GM21390 (cell line): Measurements from ENCODE around the gene NUP210.

Source experiments
- ATAC-seq: cut with Tn5 transposase; IDR thresholded peaks from one replicate; pipeline ENCODE4 v1.9.1; 2021; ENCODE audit not compliant: unreplicated experiment

NUP210 gene

GRCh38 chr3:13329746-13330145 lies 90.4 kb downstream of the NUP210 start:
- ATAC-seq: no peak

GRCh38 chr3:13325892-13326443 lies 94.2 kb downstream of the NUP210 start:
- no peak for ATAC-seq

GRCh38 chr3:13324835-13325501 lies 95.2 kb downstream of the NUP210 start:
- ATAC-seq: peak; percentile 70

- ATAC-seq: no peak
Measured at GRCh38 chr3:13323822-13324221, 96.3 kb downstream of the NUP210 start.

- ATAC-seq: no peak
Measured at GRCh38 chr3:13322324-13322723, 97.8 kb downstream of the NUP210 start.

- ATAC-seq: no peak
Measured at GRCh38 chr3:13319564-13320220, 100.4 kb downstream of the NUP210 start.

GRCh38 chr3:13318626-13319470 lies 101.3 kb downstream of the NUP210 start:
- no peak for ATAC-seq

GRCh38 chr3:13317596-13318320 lies 102.4 kb downstream of the NUP210 start:
- no peak for ATAC-seq

GRCh38 chr3:13316603-13317002 lies 103.5 kb downstream of the NUP210 start:
- ATAC-seq: no peak

- no peak for ATAC-seq
Measured at GRCh38 chr3:13314877-13315276, 105.2 kb downstream of the NUP210 start.

GRCh38 chr3:13313813-13314212 lies 106.3 kb downstream of the NUP210 start:
- no peak for ATAC-seq

- ATAC-seq: no peak
Measured at GRCh38 chr3:13309004-13309403, 111.1 kb downstream of the NUP210 start.

- ATAC-seq: peak; percentile 57
Measured at GRCh38 chr3:13308380-13308801, 111.7 kb downstream of the NUP210 start.

- no peak for ATAC-seq
Measured at GRCh38 chr3:13307041-13307440, 113.1 kb downstream of the NUP210 start.

GRCh38 chr3:13305623-13306022 lies 114.5 kb downstream of the NUP210 start:
- ATAC-seq: no peak

GRCh38 chr3:13303410-13303809 lies 116.7 kb downstream of the NUP210 start:
- no peak for ATAC-seq

- peak; percentile 55 for ATAC-seq
Measured at GRCh38 chr3:13301286-13301987, 118.7 kb downstream of the NUP210 start.

GRCh38 chr3:13300546-13301285 lies 119.4 kb downstream of the NUP210 start:
- no peak for ATAC-seq

GRCh38 chr3:13299531-13300155 lies 120.5 kb downstream of the NUP210 start:
- no peak for ATAC-seq
